ENCODE results near the gene PITX3. TPM values are rescaled to one million over a fixed set of nuclear protein-coding genes. Genes with fewer than 3 reads are reported as not detected.

The PITX3 gene
- polyA plus RNA-seq, 3 donors, result not detected

GRCh38 chr10:102229810-102230263 lies 11.5 kb downstream of the PITX3 start:
- Histone ChIP-seq H3K4me3 (replicated peaks in 1 of 3; ENCODE audit: low read depth in 2 of 3, low read length in 3 of 3) (peak overlapping the region in 2 of 3 experiments; percentile 38 to 70), H3K4me1 (ENCODE audit: control insufficient read depth in 1 of 2, insufficient read depth in 2 of 2, low read length in 2 of 2) (peaks cover 51 to 56% of the 10 kb centered on the region in 2 donors), H3K36me3 (replicated peaks in 1 of 2; ENCODE audit: control insufficient read depth in 1 of 2, insufficient read depth in 2 of 2, low read length in 2 of 2) (peaks cover 7% of the 10 kb centered on the region in 2 donors), H4K20me1 (ENCODE audit: insufficient read depth, low read length) (peaks cover 10% of the 10 kb centered on the region), H3K4me2 (replicated peaks; ENCODE audit: extremely low read depth, low read length, poor library complexity, severe bottlenecking) (peak overlapping the region; percentile 91), H3K9me3 (replicated peaks in 1 of 2; ENCODE audit: control insufficient read depth in 1 of 2, insufficient read depth in 1 of 2, low read length in 2 of 2) (peaks cover 0 to 2% of the 10 kb centered on the region in 2 donors), H3K27ac (ENCODE audit: low read depth in 1 of 2, low read length in 2 of 2) (no peak overlapping the region), H3K27me3 (ENCODE audit: control insufficient read depth in 2 of 2, insufficient read depth in 2 of 2, low read length in 2 of 2) (peaks cover 25 to 50% of the 10 kb centered on the region in 2 donors), H3K79me2 (ENCODE audit: insufficient read depth, low read length) (no peaks in the 10 kb centered on the region), H2AFZ (ENCODE audit: insufficient read depth, low read depth, low read length, poor library complexity, severe bottlenecking) (peak overlapping the region; percentile 75), H3K9ac (ENCODE audit: insufficient read depth, low read length, poor library complexity, severe bottlenecking) (peak overlapping the region; percentile 35)
- H3K9me3 Mint-ChIP-seq, result peaks cover 0 to 15% (median 1%) of the 10 kb centered on the region in 7 donors
- 3% methylated on average over 21 of the region's 24 CpGs for WGBS (ENCODE audit: insufficient coverage)
- peak overlapping the region in 1 of 7 donors; percentile 54 for H3K27ac Mint-ChIP-seq
- peaks cover 59% of the 10 kb centered on the region for H3K4me1 Mint-ChIP-seq
- peak; percentile 64 to 79 (median 75) for DNase-seq
- peaks cover 13 to 15% of the 10 kb centered on the region in 2 donors for H3K36me3 Mint-ChIP-seq
- intact Hi-C loops (cut with micrococcal nuclease), result loop anchor here (2.0 to 10.0 kb wide), 3 partner anchors 122 to 275 kb away; partner anchors contain the start of genes ACTR1A (in 1 of the 2) and SUFU (in 1 of the 2)
- peak; percentile 96 for TF ChIP-seq CTCF (IDR thresholded peaks at IDR 0.05)
- H3K4me3 Mint-ChIP-seq, result peak overlapping the region; percentile 76 to 93
- H3K27me3 Mint-ChIP-seq (ENCODE audit: low read depth in 3 of 3), result peaks cover 41 to 51% (median 50%) of the 10 kb centered on the region in 3 donors

- Histone ChIP-seq H3K9me3 (replicated peaks in 1 of 2; ENCODE audit: control insufficient read depth in 1 of 2, insufficient read depth in 1 of 2, low read length in 2 of 2) (peaks cover 0 to 2% of the 10 kb centered on the region in 2 donors), H3K36me3 (replicated peaks in 1 of 2; ENCODE audit: control insufficient read depth in 1 of 2, insufficient read depth in 2 of 2, low read length in 2 of 2) (peaks cover 7% of the 10 kb centered on the region in 2 donors), H3K79me2 (ENCODE audit: insufficient read depth, low read length) (no peaks in the 10 kb centered on the region), H3K9ac (ENCODE audit: insufficient read depth, low read length, poor library complexity, severe bottlenecking) (peak overlapping the region; percentile 19), H3K4me2 (replicated peaks; ENCODE audit: extremely low read depth, low read length, poor library complexity, severe bottlenecking) (peak overlapping the region; percentile 88), H4K20me1 (ENCODE audit: insufficient read depth, low read length) (peaks cover 10% of the 10 kb centered on the region), H3K27ac (ENCODE audit: low read depth in 1 of 2, low read length in 2 of 2) (peak overlapping the region; percentile 52 to 60), H2AFZ (ENCODE audit: insufficient read depth, low read depth, low read length, poor library complexity, severe bottlenecking) (peak overlapping the region; percentile 77), H3K27me3 (ENCODE audit: control insufficient read depth in 2 of 2, insufficient read depth in 2 of 2, low read length in 2 of 2) (peaks cover 18 to 24% of the 10 kb centered on the region in 2 donors), H3K4me1 (ENCODE audit: control insufficient read depth in 1 of 2, insufficient read depth in 2 of 2, low read length in 2 of 2) (peaks cover 51 to 56% of the 10 kb centered on the region in 2 donors), H3K4me3 (replicated peaks in 1 of 3; ENCODE audit: low read depth in 2 of 3, low read length in 3 of 3) (peak overlapping the region in 2 of 3 experiments; percentile 51 to 78)
- Mint-ChIP-seq H3K4me1 (peaks cover 59% of the 10 kb centered on the region), H3K36me3 (peaks cover 13 to 15% of the 10 kb centered on the region in 2 donors), H3K9me3 (peaks cover 0 to 10% (median 1%) of the 10 kb centered on the region in 7 donors), H3K27ac (peak overlapping the region; percentile 29 to 96 (median 93)), H3K4me3 (peak overlapping the region; percentile 84 to 95), H3K27me3 (ENCODE audit: low read depth in 3 of 3) (peaks cover 25 to 40% (median 33%) of the 10 kb centered on the region in 3 donors)
- peak; percentile 83 to 93 (median 91) for DNase-seq
- WGBS (ENCODE audit: insufficient coverage), result 15% methylated on average over 3 of the region's 8 CpGs
- TF ChIP-seq CTCF (IDR thresholded peaks at IDR 0.05), result no peak
- intact Hi-C loops (cut with micrococcal nuclease), result loop anchor here in 1 of 2 donors (2.0 to 10.0 kb wide), 2 partner anchors 18 to 278 kb away; partner anchors contain the start of genes ACTR1A, GBF1 and SUFU
Observed at GRCh38 chr10:102227050-102227449, 14.3 kb downstream of the PITX3 start.

Data from CD14-positive monocyte (primary cell).